Activated CD8-positive, alpha-beta memory T cell treated with anti-CD3 and anti-CD28 coated beads, Interleukin-2, amount 10 ng/mL, durations not matched to agents 7 days and 5 days (primary cell): Measurements from ENCODE around the gene ADPGK. TPM values are rescaled to one million over a fixed set of nuclear protein-coding genes. Genes with fewer than 3 reads are reported as not detected.

ENCODE experiments used
- ATAC-seq: fragments of 150-1000 bp; cut with Tn5 transposase; one replicate; pipeline ENCODE4 v1.10.0; 2021; ENCODE audit warnings: moderate library complexity
- CTCF ChIA-PET: fragments of 350-600 bp; sonication (Branson Sonifier 250); formaldehyde crosslinking; loops from one replicate; lab custom pipeline; 2021; ENCODE audit warnings: antibody characterized with exemption; lab: Charles Lee
- DNase-seq: peaks from one replicate; pipeline ENCODE4 v3.0.0-alpha.2; 2020
- H3K27ac Mint-ChIP-seq: one replicate; pipeline ENCODE4 v1.8.0; 2021; ENCODE audit warnings: mild to moderate bottlenecking, mixed read lengths
- H3K27me3 Mint-ChIP-seq: one replicate; pipeline ENCODE4 v1.8.0; 2021; ENCODE audit warnings: mixed read lengths
- H3K36me3 Mint-ChIP-seq: one replicate; pipeline ENCODE4 v1.8.0; 2021; ENCODE audit warnings: mild to moderate bottlenecking, mixed read lengths
- H3K4me1 Mint-ChIP-seq: one replicate; pipeline ENCODE4 v1.8.0; 2021; ENCODE audit warnings: mixed read lengths
- H3K4me3 Mint-ChIP-seq: one replicate; pipeline ENCODE4 v1.8.0; 2021; ENCODE audit warnings: mild to moderate bottlenecking, moderate library complexity, mixed read lengths
- H3K9me3 Mint-ChIP-seq: one replicate; pipeline ENCODE4 v1.8.0; 2022; ENCODE audit warnings: low read depth, mixed read lengths
- total RNA-seq, 2 experiments: library from RNA; stranded (reverse); gene quantifications; one replicate each; pipeline ENCODE4 v1.2.3, GENCODE V29; 2021

ADPGK gene
- total RNA-seq, 2 experiments from 2014 or later, result 67.8 to 76.5 TPM

- DNase-seq (no peak), ATAC-seq (no peak)
- H3K4me3 Mint-ChIP-seq, result no peak overlapping the region
- H3K36me3 Mint-ChIP-seq, result no peaks in the 10 kb centered on the region
- H3K9me3 Mint-ChIP-seq, result no peaks in the 10 kb centered on the region
- CTCF ChIA-PET, result interaction anchor here (1.3 to 1.5 kb wide), 2 partner anchors 27 to 79 kb away, joined by 3 to 4 read pairs; no protein-coding TSS in a partner anchor
- peaks cover 31% of the 10 kb centered on the region for H3K27me3 Mint-ChIP-seq
- H3K27ac Mint-ChIP-seq, result no peak overlapping the region
- peaks cover 14% of the 10 kb centered on the region for H3K4me1 Mint-ChIP-seq
Observed at GRCh38 chr15:72800833-72801481, 17.4 kb upstream of the ADPGK start.

- Mint-ChIP-seq H3K4me1 (peaks cover 25% of the 10 kb centered on the region), H3K9me3 (no peaks in the 10 kb centered on the region), H3K36me3 (peaks cover 2% of the 10 kb centered on the region), H3K4me3 (peak overlapping the region; percentile 8), H3K27ac (peak overlapping the region; percentile 25), H3K27me3 (peaks cover 21% of the 10 kb centered on the region)
- CTCF ChIA-PET, result interaction anchor here (0.7 to 1.5 kb wide), 2 partner anchors 13 to 284 kb away, joined by 4 to 6 read pairs; no protein-coding TSS in a partner anchor
- ATAC-seq (no peak), DNase-seq (no peak)
Observed at GRCh38 chr15:72797834-72798233, 14.3 kb upstream of the ADPGK start.

GRCh38 chr15:72797338-72797689, 13.8 kb upstream of the ADPGK start:
- peak overlapping the region; percentile 71 for H3K4me3 Mint-ChIP-seq
- H3K9me3 Mint-ChIP-seq, result no peaks in the 10 kb centered on the region

GRCh38 chr15:72796515-72797337, 13.2 kb upstream of the ADPGK start:
- H3K4me1 Mint-ChIP-seq, result peaks cover 25% of the 10 kb centered on the region
- H3K27me3 Mint-ChIP-seq, result peaks cover 19% of the 10 kb centered on the region
- H3K27ac Mint-ChIP-seq, result peak overlapping the region; percentile 73
- DNase-seq, result peak; percentile 46
- H3K36me3 Mint-ChIP-seq, result peaks cover 2% of the 10 kb centered on the region
- ATAC-seq, result peak; percentile 90
- peak overlapping the region; percentile 71 for H3K4me3 Mint-ChIP-seq
- H3K9me3 Mint-ChIP-seq, result no peaks in the 10 kb centered on the region
- CTCF ChIA-PET, result interaction anchor here (0.9 to 1.7 kb wide), 5 partner anchors 11 to 836 kb away, joined by 3 to 8 read pairs (median 4); partner anchors contain the start of gene NEO1

More at GRCh38 chr15:72797338-72797689, 13.8 kb upstream of the ADPGK start:
- Mint-ChIP-seq H3K27ac (no peak overlapping the region), H3K27me3 (peaks cover 18% of the 10 kb centered on the region), H3K4me1 (peaks cover 25% of the 10 kb centered on the region), H3K36me3 (peaks cover 2% of the 10 kb centered on the region)
- ATAC-seq (no peak), DNase-seq (no peak)
- CTCF ChIA-PET, result interaction anchor here (0.7 to 1.5 kb wide), 2 partner anchors 13 to 284 kb away, joined by 4 to 6 read pairs; no protein-coding TSS in a partner anchor

GRCh38 chr15:72796210-72796514, 12.6 kb upstream of the ADPGK start:
- Mint-ChIP-seq H3K4me3 (peak overlapping the region; percentile 71), H3K4me1 (peaks cover 25% of the 10 kb centered on the region), H3K9me3 (no peaks in the 10 kb centered on the region), H3K27me3 (peaks cover 14% of the 10 kb centered on the region), H3K36me3 (peaks cover 2% of the 10 kb centered on the region), H3K27ac (peak overlapping the region; percentile 73)
- ATAC-seq (no peak), DNase-seq (no peak)
- CTCF ChIA-PET, result interaction anchor here (0.9 to 1.7 kb wide), 5 partner anchors 10 to 836 kb away, joined by 3 to 8 read pairs (median 4); partner anchors contain the start of gene NEO1

DNA sequence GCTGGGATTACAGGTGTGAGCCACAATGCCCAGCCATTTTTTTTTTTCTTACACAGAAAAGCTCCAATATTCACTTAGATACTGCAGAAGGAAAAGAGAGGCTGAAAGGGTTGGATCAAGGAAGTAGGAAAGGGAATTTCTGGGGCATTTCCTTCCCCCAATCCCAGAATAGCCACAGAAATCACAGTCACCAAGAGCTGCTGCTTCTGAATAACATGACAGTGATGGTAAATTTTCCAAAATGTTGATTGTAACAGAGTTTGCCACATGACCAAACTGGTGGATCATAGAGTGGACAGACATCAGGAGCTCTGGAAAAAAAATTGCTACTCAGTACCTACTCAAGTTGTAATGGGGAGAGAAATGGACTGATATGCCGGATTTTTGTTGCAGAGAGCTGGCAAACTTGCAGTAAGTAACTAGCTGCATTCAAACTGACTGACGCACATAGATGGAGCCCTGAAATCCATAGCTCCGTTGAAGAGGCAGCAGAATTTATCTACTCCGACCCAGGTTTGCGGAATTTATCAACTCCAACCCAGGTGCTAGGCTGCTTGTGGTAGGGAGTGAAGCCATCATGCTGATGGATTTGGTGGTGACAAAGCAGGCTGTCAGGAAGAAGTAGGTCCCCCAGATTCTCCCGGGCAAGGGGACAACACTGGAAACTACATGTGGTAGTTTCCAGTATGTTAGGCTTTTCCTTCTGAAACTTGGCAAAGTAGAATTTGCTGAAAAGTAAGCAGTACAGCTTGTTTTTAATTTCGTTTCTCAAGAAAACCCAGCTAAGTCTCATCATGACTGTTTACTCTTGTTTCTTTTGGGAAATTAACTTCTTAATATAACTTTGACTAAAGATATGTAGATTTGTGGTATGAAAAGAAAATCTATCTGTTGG, 10.5 kb upstream of the ADPGK start:
- CTCF ChIA-PET, result interaction anchor here (1.0 to 3.2 kb wide), 6 partner anchors 9 to 288 kb away, joined by 3 to 21 read pairs (median 4); partner anchors contain the start of gene ADPGK
- DNase-seq, result no peak
- H3K36me3 Mint-ChIP-seq, result peaks cover 2% of the 10 kb centered on the region
- H3K27ac Mint-ChIP-seq, result no peak overlapping the region
- H3K9me3 Mint-ChIP-seq, result no peaks in the 10 kb centered on the region
- peaks cover 31% of the 10 kb centered on the region for H3K4me1 Mint-ChIP-seq
- ATAC-seq, result no peak
- H3K4me3 Mint-ChIP-seq, result no peak overlapping the region
- peaks cover 7% of the 10 kb centered on the region for H3K27me3 Mint-ChIP-seq

DNA sequence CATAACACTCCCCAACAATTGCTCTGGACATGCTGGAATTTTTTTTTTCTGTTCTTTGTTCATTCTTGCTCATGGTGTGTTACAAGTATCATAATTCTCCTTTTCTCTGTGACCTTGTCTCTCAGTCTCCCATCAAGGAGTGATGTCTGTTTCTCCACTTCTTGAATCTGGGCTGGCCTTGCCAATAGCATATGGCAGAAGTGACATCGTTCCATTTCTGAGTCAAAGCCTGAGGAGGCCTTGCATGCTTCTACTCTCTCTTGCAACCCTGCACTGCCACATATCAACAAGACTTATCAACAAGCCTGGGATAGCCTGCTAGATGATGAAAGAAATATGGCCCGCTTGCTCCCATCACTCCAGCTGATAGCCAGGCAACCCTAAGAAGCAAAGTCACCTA, 8.9 kb upstream of the ADPGK start:
- DNase-seq (peak; percentile 18), ATAC-seq (no peak)
- peaks cover 2% of the 10 kb centered on the region for H3K36me3 Mint-ChIP-seq
- no peak overlapping the region for H3K4me3 Mint-ChIP-seq
- no peaks in the 10 kb centered on the region for H3K9me3 Mint-ChIP-seq
- CTCF ChIA-PET, result interaction anchor here (3.2 kb wide), 1 partner anchor 8 kb away, joined by 21 read pairs; the partner anchor contains the start of gene ADPGK
- peaks cover 5% of the 10 kb centered on the region for H3K27me3 Mint-ChIP-seq
- H3K27ac Mint-ChIP-seq, result no peak overlapping the region
- H3K4me1 Mint-ChIP-seq, result peaks cover 43% of the 10 kb centered on the region

- Mint-ChIP-seq H3K27ac (no peak overlapping the region), H3K36me3 (peaks cover 2% of the 10 kb centered on the region), H3K9me3 (no peaks in the 10 kb centered on the region), H3K4me1 (peaks cover 51% of the 10 kb centered on the region), H3K27me3 (peaks cover 2% of the 10 kb centered on the region), H3K4me3 (no peak overlapping the region)
- DNase-seq (peak; percentile 16), ATAC-seq (no peak)
- CTCF ChIA-PET, result no interaction called here
Observed at GRCh38 chr15:72790302-72790910, 6.8 kb upstream of the ADPGK start.

GRCh38 chr15:72787526-72787925, 4.0 kb upstream of the ADPGK start:
- Mint-ChIP-seq H3K4me1 (peaks cover 55% of the 10 kb centered on the region), H3K4me3 (peak overlapping the region; percentile 21), H3K27me3 (peaks cover 2% of the 10 kb centered on the region), H3K9me3 (no peaks in the 10 kb centered on the region), H3K36me3 (peaks cover 5% of the 10 kb centered on the region), H3K27ac (peak overlapping the region; percentile 94)
- CTCF ChIA-PET, result no interaction called here
- no peak for ATAC-seq
- DNase-seq, result no peak

DNA sequence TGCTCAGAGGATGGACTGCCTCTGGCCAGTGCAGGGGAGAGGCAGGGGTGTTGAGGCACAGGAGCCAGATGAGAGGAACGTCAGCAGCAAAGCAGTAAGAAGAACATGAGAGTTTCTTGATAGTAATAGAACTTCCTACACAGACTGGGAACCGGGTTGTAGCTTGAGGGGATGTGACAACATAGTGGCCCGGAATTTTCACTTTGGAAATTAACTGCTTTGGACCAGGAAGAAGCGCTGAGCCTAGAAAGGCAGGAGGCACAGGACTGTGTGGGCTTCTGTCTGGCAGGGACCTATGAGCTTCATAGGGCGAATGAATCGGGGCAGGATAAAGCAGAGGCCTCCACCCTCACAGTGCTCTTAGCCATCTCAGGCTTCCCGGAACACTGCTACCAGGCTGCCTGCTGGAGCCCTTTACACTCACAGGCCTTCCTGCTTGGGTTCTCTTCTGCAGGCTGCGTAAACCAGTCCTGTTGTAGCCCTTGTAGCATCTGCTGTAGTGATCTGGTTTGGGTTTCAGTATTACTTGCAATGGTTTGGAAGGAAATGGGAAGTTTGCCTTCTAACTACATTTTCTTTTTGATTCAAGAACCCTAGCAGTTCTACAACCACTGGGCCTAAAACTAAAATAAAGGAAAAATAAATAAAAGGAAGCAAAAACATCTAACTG, 3.3 kb upstream of the ADPGK start:
- Mint-ChIP-seq H3K4me3 (peak overlapping the region; percentile 23), H3K9me3 (no peaks in the 10 kb centered on the region), H3K27me3 (no peaks in the 10 kb centered on the region), H3K4me1 (peaks cover 59% of the 10 kb centered on the region), H3K36me3 (peaks cover 6% of the 10 kb centered on the region), H3K27ac (peak overlapping the region; percentile 94)
- peak; percentile 62 for DNase-seq
- CTCF ChIA-PET, result interaction anchor here (0.9 to 5.4 kb wide), 6 partner anchors 7 to 560 kb away, joined by 4 to 34 read pairs (median 4); no protein-coding TSS in a partner anchor
- ATAC-seq, result no peak

GRCh38 chr15:72786242-72786641, 2.7 kb upstream of the ADPGK start:
- DNase-seq (no peak), ATAC-seq (no peak)
- H3K4me1 Mint-ChIP-seq, result peaks cover 65% of the 10 kb centered on the region
- H3K27ac Mint-ChIP-seq, result peak overlapping the region; percentile 94
- CTCF ChIA-PET, result interaction anchor here (0.9 to 5.4 kb wide), 7 partner anchors 8 to 559 kb away, joined by 4 to 34 read pairs (median 4); no protein-coding TSS in a partner anchor
- no peaks in the 10 kb centered on the region for H3K27me3 Mint-ChIP-seq
- peaks cover 11% of the 10 kb centered on the region for H3K36me3 Mint-ChIP-seq
- peak overlapping the region; percentile 23 for H3K4me3 Mint-ChIP-seq
- no peaks in the 10 kb centered on the region for H3K9me3 Mint-ChIP-seq

- peak overlapping the region; percentile 50 for H3K4me3 Mint-ChIP-seq
- ATAC-seq (no peak), DNase-seq (no peak)
- no peaks in the 10 kb centered on the region for H3K27me3 Mint-ChIP-seq
- CTCF ChIA-PET, result interaction anchor here (0.9 to 5.4 kb wide), 8 partner anchors 8 to 559 kb away, joined by 3 to 34 read pairs (median 4); no protein-coding TSS in a partner anchor
- no peaks in the 10 kb centered on the region for H3K9me3 Mint-ChIP-seq
- peaks cover 69% of the 10 kb centered on the region for H3K4me1 Mint-ChIP-seq
- H3K36me3 Mint-ChIP-seq, result peaks cover 15% of the 10 kb centered on the region
- H3K27ac Mint-ChIP-seq, result peak overlapping the region; percentile 94
Observed at GRCh38 chr15:72785841-72786240, 2.3 kb upstream of the ADPGK start.
